Measurements from ENCODE around the gene ARL4C.

Gene ARL4C

DNA sequence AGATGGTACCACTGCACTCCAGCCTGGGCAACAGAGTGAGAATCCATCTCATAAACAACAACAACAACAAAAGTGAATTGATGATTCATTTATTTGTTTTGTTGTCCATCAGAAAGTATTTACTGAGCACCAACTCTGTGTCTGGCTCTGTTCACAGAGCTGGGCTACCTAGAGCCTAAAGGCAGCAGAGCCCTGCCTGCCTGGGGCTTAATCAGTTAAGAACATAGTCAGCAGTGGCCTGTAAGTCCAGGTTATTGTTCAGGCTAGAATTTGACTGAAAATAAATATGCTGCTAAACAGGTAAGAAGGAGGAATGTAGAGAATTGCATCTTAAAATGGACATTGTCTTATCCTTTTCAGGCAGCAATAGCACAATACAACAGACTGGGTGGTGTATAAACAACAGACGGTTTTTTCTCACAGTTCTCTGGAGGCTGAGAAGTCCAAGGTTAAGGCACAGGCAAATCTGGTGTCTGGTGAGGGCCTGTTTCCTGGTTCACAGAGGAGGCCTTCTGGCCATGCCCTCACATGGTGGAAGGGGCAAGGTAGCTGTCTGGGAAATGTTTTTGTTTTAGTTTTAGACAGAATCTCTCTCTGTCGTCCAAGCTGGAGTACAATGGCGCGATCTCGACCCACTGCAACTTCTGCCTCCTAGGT, 22.2 kb upstream of the ARL4C start:
- Histone ChIP-seq H3K4me2 (ENCODE audit: low read length) (no peak overlapping the region), H3K36me3 (replicated peaks; ENCODE audit: low read depth, low read length) (no peaks in the 10 kb centered on the region), H3K27me3 (ENCODE audit: low read depth, low read length) (no peaks in the 10 kb centered on the region), H3K4me1 (ENCODE audit: low read length) (no peaks in the 10 kb centered on the region), H3K9me3 (ENCODE audit: insufficient read depth, low read length) (no peaks in the 10 kb centered on the region), H2AFZ (ENCODE audit: low read depth, low read length) (no peak overlapping the region), H3K9ac (ENCODE audit: low read length) (no peak overlapping the region), H4K20me1 (ENCODE audit: insufficient read depth, low read length) (no peaks in the 10 kb centered on the region), H3K79me2 (ENCODE audit: low read length) (no peaks in the 10 kb centered on the region), H3K27ac (ENCODE audit: low read length) (no peak overlapping the region), H3K4me3 (ENCODE audit: low read length) (no peak overlapping the region)
- no peak for TF ChIP-seq EZH2phosphoT487 (IDR thresholded peaks at IDR 0.05; ENCODE audit: low read depth)
- TF ChIP-seq, protein P1, sequence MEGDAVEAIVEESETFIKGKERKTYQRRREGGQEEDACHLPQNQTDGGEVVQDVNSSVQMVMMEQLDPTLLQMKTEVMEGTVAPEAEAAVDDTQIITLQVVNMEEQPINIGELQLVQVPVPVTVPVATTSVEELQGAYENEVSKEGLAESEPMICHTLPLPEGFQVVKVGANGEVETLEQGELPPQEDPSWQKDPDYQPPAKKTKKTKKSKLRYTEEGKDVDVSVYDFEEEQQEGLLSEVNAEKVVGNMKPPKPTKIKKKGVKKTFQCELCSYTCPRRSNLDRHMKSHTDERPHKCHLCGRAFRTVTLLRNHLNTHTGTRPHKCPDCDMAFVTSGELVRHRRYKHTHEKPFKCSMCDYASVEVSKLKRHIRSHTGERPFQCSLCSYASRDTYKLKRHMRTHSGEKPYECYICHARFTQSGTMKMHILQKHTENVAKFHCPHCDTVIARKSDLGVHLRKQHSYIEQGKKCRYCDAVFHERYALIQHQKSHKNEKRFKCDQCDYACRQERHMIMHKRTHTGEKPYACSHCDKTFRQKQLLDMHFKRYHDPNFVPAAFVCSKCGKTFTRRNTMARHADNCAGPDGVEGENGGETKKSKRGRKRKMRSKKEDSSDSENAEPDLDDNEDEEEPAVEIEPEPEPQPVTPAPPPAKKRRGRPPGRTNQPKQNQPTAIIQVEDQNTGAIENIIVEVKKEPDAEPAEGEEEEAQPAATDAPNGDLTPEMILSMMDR (IDR thresholded peaks at IDR 0.05; ENCODE audit: low read depth, low read length), result no peak

DNA sequence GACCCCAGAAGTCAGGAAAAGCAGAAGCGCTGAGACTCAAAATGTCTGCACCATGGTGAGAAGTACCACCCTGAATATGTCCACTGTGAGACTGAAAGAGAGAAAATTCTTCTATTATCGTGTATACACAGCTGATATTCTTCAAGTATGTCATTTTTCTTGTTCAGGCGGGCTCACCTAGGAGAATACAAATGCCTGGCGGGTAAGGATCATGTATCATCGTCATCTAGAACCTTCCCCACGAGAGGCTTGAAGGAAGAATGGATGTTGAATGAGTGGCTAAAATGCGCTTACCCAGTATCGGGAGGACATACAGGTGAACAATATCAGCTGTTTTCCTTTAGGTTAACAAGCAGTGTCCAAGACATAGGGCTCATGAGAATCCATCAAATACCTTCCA, 21.1 kb upstream of the ARL4C start:
- H3K27ac ChIP-seq (ENCODE audit: low read length), result no peak overlapping the region
- H3K36me3 ChIP-seq (replicated peaks; ENCODE audit: low read depth, low read length), result no peaks in the 10 kb centered on the region
- H3K9me3 ChIP-seq (ENCODE audit: insufficient read depth, low read length), result no peaks in the 10 kb centered on the region
- H3K4me1 ChIP-seq (ENCODE audit: low read length), result no peaks in the 10 kb centered on the region
- H2AFZ ChIP-seq (ENCODE audit: low read depth, low read length), result no peak overlapping the region
- H3K4me2 ChIP-seq (ENCODE audit: low read length), result no peak overlapping the region
- no peak overlapping the region for H3K4me3 ChIP-seq (ENCODE audit: low read length)
- no peaks in the 10 kb centered on the region for H4K20me1 ChIP-seq (ENCODE audit: insufficient read depth, low read length)
- TF ChIP-seq, protein P1 (IDR thresholded peaks at IDR 0.05; ENCODE audit: low read depth, low read length), result no peak
- no peak for TF ChIP-seq EZH2phosphoT487 (IDR thresholded peaks at IDR 0.05; ENCODE audit: low read depth)
- no peak overlapping the region for H3K9ac ChIP-seq (ENCODE audit: low read length)
- H3K27me3 ChIP-seq (ENCODE audit: low read depth, low read length), result no peaks in the 10 kb centered on the region
- H3K79me2 ChIP-seq (ENCODE audit: low read length), result no peaks in the 10 kb centered on the region

DNA sequence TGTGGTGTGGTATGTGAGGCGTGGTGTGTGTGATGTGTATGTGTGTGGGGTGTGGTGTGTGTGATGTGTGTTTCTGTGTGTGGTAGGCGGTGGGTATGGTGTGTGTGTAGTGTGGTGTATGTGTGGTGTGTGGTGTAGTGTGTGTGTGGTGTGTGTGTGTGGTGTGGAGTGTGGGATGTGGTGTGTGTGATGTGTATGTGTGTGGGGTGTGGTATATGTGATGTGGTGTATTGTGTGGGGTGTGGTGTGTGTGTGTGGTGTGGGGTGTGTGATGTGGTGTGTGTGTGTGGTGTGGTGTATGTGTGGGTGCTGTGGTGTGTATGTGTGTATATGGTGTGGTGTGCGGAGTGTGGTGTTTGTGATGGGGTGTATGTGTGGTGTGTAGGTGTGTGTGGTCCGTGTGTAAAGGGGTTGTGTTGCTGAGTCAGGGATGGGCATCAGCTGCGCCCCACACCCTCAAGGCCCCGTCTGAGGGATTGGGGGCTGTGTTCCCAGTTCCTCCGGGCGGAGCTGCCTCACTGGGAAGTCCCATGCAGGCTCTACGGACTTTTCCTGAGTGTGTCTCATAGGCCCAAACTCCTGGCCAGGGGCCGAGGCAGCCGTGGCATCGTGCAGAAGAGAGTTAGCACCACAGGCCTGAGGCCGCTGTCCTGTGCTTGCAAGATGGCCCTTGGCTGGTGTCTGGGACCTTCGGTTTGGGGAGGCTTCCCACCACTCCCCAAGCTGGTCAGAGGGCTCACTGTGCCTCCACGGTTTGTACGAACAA, 18.2 kb upstream of the ARL4C start:
- Histone ChIP-seq H4K20me1 (ENCODE audit: insufficient read depth, low read length) (no peaks in the 10 kb centered on the region), H3K4me1 (ENCODE audit: low read length) (peaks cover 6% of the 10 kb centered on the region), H3K79me2 (ENCODE audit: low read length) (no peaks in the 10 kb centered on the region), H3K27me3 (ENCODE audit: low read depth, low read length) (no peaks in the 10 kb centered on the region), H3K27ac (ENCODE audit: low read length) (no peak overlapping the region), H3K9me3 (ENCODE audit: insufficient read depth, low read length) (no peaks in the 10 kb centered on the region), H3K9ac (ENCODE audit: low read length) (no peak overlapping the region), H3K4me3 (ENCODE audit: low read length) (no peak overlapping the region), H2AFZ (ENCODE audit: low read depth, low read length) (no peak overlapping the region), H3K36me3 (replicated peaks; ENCODE audit: low read depth, low read length) (no peaks in the 10 kb centered on the region), H3K4me2 (ENCODE audit: low read length) (no peak overlapping the region)
- TF ChIP-seq, protein P1 (IDR thresholded peaks at IDR 0.05; ENCODE audit: low read depth, low read length), result no peak
- TF ChIP-seq EZH2phosphoT487 (IDR thresholded peaks at IDR 0.05; ENCODE audit: low read depth), result no peak

DNA sequence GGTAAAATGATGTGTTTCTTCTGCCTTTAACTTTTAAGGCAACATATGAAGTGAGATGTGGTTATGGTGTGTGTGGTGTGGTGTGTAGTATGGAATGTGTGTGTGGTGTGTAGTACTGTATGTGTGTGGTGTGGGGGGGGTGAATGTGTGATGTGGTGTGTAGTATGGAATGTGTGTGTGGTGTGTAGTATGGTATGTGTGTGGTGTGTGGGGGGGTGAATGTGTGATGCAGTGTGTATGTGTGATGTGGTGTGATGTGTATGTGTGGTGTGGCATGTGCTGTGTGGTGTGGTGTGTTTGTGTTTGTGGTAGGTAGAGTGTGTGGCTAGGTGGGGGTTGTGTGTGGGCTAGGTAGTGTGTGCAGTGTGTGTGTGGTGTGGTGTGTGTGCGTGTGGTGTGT, 17.2 kb upstream of the ARL4C start:
- H2AFZ ChIP-seq (ENCODE audit: low read depth, low read length), result no peak overlapping the region
- H4K20me1 ChIP-seq (ENCODE audit: insufficient read depth, low read length), result no peaks in the 10 kb centered on the region
- H3K9me3 ChIP-seq (ENCODE audit: insufficient read depth, low read length), result no peaks in the 10 kb centered on the region
- H3K4me3 ChIP-seq (ENCODE audit: low read length), result no peak overlapping the region
- no peak overlapping the region for H3K27ac ChIP-seq (ENCODE audit: low read length)
- no peaks in the 10 kb centered on the region for H3K27me3 ChIP-seq (ENCODE audit: low read depth, low read length)
- H3K36me3 ChIP-seq (replicated peaks; ENCODE audit: low read depth, low read length), result no peaks in the 10 kb centered on the region
- H3K9ac ChIP-seq (ENCODE audit: low read length), result no peak overlapping the region
- H3K4me1 ChIP-seq (ENCODE audit: low read length), result peaks cover 11% of the 10 kb centered on the region
- TF ChIP-seq, protein P1 (IDR thresholded peaks at IDR 0.05; ENCODE audit: low read depth, low read length), result no peak
- no peak for TF ChIP-seq EZH2phosphoT487 (IDR thresholded peaks at IDR 0.05; ENCODE audit: low read depth)
- H3K4me2 ChIP-seq (ENCODE audit: low read length), result no peak overlapping the region
- H3K79me2 ChIP-seq (ENCODE audit: low read length), result no peaks in the 10 kb centered on the region
